Parathyroid adenoma (tissue), 2 donors: Measurements from ENCODE around the gene ENTPD1.

Experiments
- H2AFZ ChIP-seq: fragments of 300-600 bp; sonication (generic); one replicate; pipeline ENCODE4 v1.7.0; 2017; ENCODE audit warnings: antibody characterized with exemption, mild to moderate bottlenecking
- H3K27ac ChIP-seq: fragments of 300-600 bp; sonication (generic); one replicate; pipeline ENCODE4 v1.7.0; 2017
- H3K27me3 ChIP-seq: fragments of 300-600 bp; sonication (generic); one replicate; pipeline ENCODE4 v1.7.0; 2017; ENCODE audit warnings: low read length; ENCODE audit not compliant: control insufficient read depth, insufficient read depth
- H3K36me3 ChIP-seq: fragments of 300-600 bp; sonication (generic); one replicate; pipeline ENCODE4 v1.7.0; 2017; ENCODE audit warnings: low read length; ENCODE audit not compliant: control insufficient read depth, insufficient read depth
- H3K4me1 ChIP-seq: fragments of 300-600 bp; sonication (generic); one replicate; pipeline ENCODE4 v1.7.0; 2017; ENCODE audit warnings: control low read depth
- H3K4me2 ChIP-seq: fragments of 300-600 bp; sonication (generic); one replicate; pipeline ENCODE4 v1.7.0; 2017; ENCODE audit warnings: low read length
- H3K4me3 ChIP-seq: fragments of 300-600 bp; sonication (generic); one replicate; pipeline ENCODE4 v1.7.0; 2017; ENCODE audit warnings: low read depth, low read length
- H3K79me2 ChIP-seq: fragments of 300-600 bp; sonication (generic); one replicate; pipeline ENCODE4 v1.7.0; 2017; ENCODE audit warnings: control low read depth
- H3K9ac ChIP-seq: fragments of 300-600 bp; sonication (generic); one replicate; pipeline ENCODE4 v1.7.0; 2017; ENCODE audit warnings: mild to moderate bottlenecking
- H3K9me3 ChIP-seq: fragments of 300-600 bp; sonication (generic); one replicate; pipeline ENCODE4 v1.7.0; 2017; ENCODE audit warnings: low read length; ENCODE audit not compliant: control insufficient read depth
- TF ChIP-seq, protein P1 (sequence below): fragments of 300-600 bp; sonication (generic); IDR thresholded peaks from one replicate; pipeline ENCODE4 v1.7.0; 2017; ENCODE audit warnings: antibody characterized with exemption, mild to moderate bottlenecking
- donor health status: primary hyperparathyroidism.

Gene ENTPD1

GRCh38 chr10:95756809-95757684, 1.1 kb downstream of the ENTPD1 start:
- no peaks in the 10 kb centered on the region for H3K9me3 ChIP-seq
- H3K79me2 ChIP-seq = no peaks in the 10 kb centered on the region
- no peaks in the 10 kb centered on the region for H3K36me3 ChIP-seq
- peak overlapping the region; percentile 44 for H3K27ac ChIP-seq
- TF ChIP-seq, protein P1, sequence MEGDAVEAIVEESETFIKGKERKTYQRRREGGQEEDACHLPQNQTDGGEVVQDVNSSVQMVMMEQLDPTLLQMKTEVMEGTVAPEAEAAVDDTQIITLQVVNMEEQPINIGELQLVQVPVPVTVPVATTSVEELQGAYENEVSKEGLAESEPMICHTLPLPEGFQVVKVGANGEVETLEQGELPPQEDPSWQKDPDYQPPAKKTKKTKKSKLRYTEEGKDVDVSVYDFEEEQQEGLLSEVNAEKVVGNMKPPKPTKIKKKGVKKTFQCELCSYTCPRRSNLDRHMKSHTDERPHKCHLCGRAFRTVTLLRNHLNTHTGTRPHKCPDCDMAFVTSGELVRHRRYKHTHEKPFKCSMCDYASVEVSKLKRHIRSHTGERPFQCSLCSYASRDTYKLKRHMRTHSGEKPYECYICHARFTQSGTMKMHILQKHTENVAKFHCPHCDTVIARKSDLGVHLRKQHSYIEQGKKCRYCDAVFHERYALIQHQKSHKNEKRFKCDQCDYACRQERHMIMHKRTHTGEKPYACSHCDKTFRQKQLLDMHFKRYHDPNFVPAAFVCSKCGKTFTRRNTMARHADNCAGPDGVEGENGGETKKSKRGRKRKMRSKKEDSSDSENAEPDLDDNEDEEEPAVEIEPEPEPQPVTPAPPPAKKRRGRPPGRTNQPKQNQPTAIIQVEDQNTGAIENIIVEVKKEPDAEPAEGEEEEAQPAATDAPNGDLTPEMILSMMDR = no peak
- peak overlapping the region; percentile 4 for H3K4me3 ChIP-seq
- peaks cover 3% of the 10 kb centered on the region for H3K4me1 ChIP-seq
- H3K27me3 ChIP-seq = no peaks in the 10 kb centered on the region
- peak overlapping the region; percentile 34 for H3K4me2 ChIP-seq
- peak overlapping the region; percentile 48 for H2AFZ ChIP-seq
- no peak overlapping the region for H3K9ac ChIP-seq

- Histone ChIP-seq H3K27me3 (no peaks in the 10 kb centered on the region), H3K27ac (no peak overlapping the region), H3K9me3 (no peaks in the 10 kb centered on the region), H3K4me1 (peaks cover 3% of the 10 kb centered on the region), H3K4me2 (no peak overlapping the region), H3K79me2 (no peaks in the 10 kb centered on the region), H3K4me3 (no peak overlapping the region), H3K36me3 (no peaks in the 10 kb centered on the region), H2AFZ (peak overlapping the region; percentile 4), H3K9ac (no peak overlapping the region)
- TF ChIP-seq, protein P1 = no peak
Observed at GRCh38 chr10:95758351-95759025, 2.5 kb downstream of the ENTPD1 start.

DNA sequence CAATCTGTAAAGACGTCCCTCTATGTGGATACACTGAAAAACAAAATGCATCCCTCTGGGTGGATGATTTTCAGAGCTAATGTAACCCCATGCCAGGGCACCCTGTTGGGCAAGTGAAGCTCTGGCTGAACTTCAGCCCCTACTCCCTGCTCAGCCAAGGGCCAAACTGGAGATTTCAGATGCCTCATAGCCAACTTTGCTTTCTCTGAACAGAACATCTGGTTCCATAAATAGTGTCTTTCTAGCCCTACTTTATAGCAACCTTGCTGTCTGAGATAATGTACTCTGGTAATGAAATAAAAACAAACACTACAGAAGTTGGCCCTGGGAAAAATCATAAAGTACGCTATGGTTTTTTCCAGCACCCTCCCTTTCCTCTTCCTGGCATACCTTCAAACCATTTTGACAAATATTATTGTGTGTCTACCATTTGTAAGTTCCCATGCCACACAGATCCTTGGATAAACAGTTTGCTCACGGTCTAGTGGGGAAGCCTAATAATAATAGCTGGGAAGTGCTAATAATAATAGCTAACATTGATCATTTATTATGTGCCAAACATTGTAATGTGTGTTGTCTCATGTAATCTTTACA, 3.4 kb downstream of the ENTPD1 start:
- H3K4me3 ChIP-seq = no peak overlapping the region
- no peak overlapping the region for H3K4me2 ChIP-seq
- H3K36me3 ChIP-seq = no peaks in the 10 kb centered on the region
- TF ChIP-seq, protein P1 = no peak
- no peak overlapping the region for H3K27ac ChIP-seq
- H3K4me1 ChIP-seq = peaks cover 3% of the 10 kb centered on the region
- no peak overlapping the region for H2AFZ ChIP-seq
- no peak overlapping the region for H3K9ac ChIP-seq
- no peaks in the 10 kb centered on the region for H3K27me3 ChIP-seq
- no peaks in the 10 kb centered on the region for H3K9me3 ChIP-seq
- no peaks in the 10 kb centered on the region for H3K79me2 ChIP-seq

- Histone ChIP-seq H3K27me3 (no peaks in the 10 kb centered on the region), H3K4me1 (no peaks in the 10 kb centered on the region), H3K36me3 (no peaks in the 10 kb centered on the region), H3K79me2 (no peaks in the 10 kb centered on the region), H3K4me2 (no peak overlapping the region), H2AFZ (peak overlapping the region; percentile 13), H3K27ac (no peak overlapping the region), H3K9me3 (no peaks in the 10 kb centered on the region), H3K9ac (no peak overlapping the region), H3K4me3 (no peak overlapping the region)
- TF ChIP-seq, protein P1 = no peak
Observed at GRCh38 chr10:95761939-95762492, 6.1 kb downstream of the ENTPD1 start.
